22Rv1 (cell line): ENCODE data around the gene CAPN7.

Experiments used
- CTCF ChIP-seq: fragments of 450-650 bp; IDR thresholded peaks from 2 replicates; pipeline ENCODE4 v1.5.1; 2017; ENCODE audit warnings: mild to moderate bottlenecking
- ZFX ChIP-seq: fragments of 450-650 bp; IDR thresholded peaks from 2 replicates; pipeline ENCODE4 v1.6.1; 2017; ENCODE audit warnings: antibody characterized with exemption, borderline replicate concordance

- TF ChIP-seq CTCF, result no peak
- no peak for TF ChIP-seq ZFX
Measured at GRCh38 chr3:15279671-15280402, 73.8 kb downstream of the CAPN7 start.
